GM12878 (cell line): ENCODE measurements around the gene SLC25A26. TPM values are rescaled to one million over a fixed set of nuclear protein-coding genes. Genes with fewer than 3 reads are reported as not detected.

Experiments
- ATAC-seq: fragments of 200-7000 bp; cut with Tn5 transposase; 3 replicates; pipeline ENCODE4 v1.9.1; 2020; ENCODE audit warnings: mild to moderate bottlenecking, moderate library complexity
- BruUV-seq: library from RNA; stranded (reverse); fragments of 400-500 nt; replicated peaks from 2 replicates; lab custom pipeline; 2021; lab: Mats Ljungman, UMichigan
- CTCF ChIA-PET: fragments of 300-600 bp; sonication (Branson Sonifier 250); formaldehyde crosslinking; extraction: SDS; loops from one replicate; lab custom pipeline; 2021; ENCODE audit warnings: inconsistent platforms; lab: Yijun Ruan, JAX
- POLR2A ChIA-PET: fragments of 350-600 bp; formaldehyde crosslinking; extraction: SDS; loops from one replicate; lab custom pipeline; 2021; ENCODE audit warnings: inconsistent platforms; lab: Charles Lee
- RAD21 ChIA-PET: fragments of 300-600 bp; sonication (Branson Sonifier 250); formaldehyde crosslinking; loops from one replicate; lab custom pipeline; 2023; ENCODE audit warnings: antibody characterized with exemption; ENCODE audit not compliant: unreplicated experiment; lab: Charles Lee
- SMC1A ChIA-PET: fragments of 300-600 bp; sonication (Branson Sonifier 250); formaldehyde crosslinking; loops from one replicate; lab custom pipeline; 2023; ENCODE audit not compliant: unreplicated experiment, uncharacterized antibody; lab: Charles Lee
- DNase-seq: peaks from one replicate; pipeline ENCODE4 v3.0.0-alpha.2; 2011; ENCODE audit warnings: low read depth, low spot score
- FAIRE-seq: peaks from 3 replicates; lab custom pipeline; 2011; peaks lifted over from hg19 to GRCh38; lab: Jason Lieb, UNC
- H2AFZ ChIP-seq: 2 replicates; pipeline ENCODE4 v1.6.0; 2011; ENCODE audit warnings: low read depth, low read length, control low read depth; ENCODE audit not compliant: control insufficient read depth
- H3K27ac ChIP-seq: 2 replicates; pipeline ENCODE4 v1.5.1; 2011; ENCODE audit warnings: control low read depth; ENCODE audit not compliant: control insufficient read depth, insufficient read depth
- H3K27me3 ChIP-seq, 2 experiments: replicated peaks in 1 of 2; 2 replicates each; pipeline versions ENCODE4 v1.6.0 to v1.6.1; 2011; ENCODE audit warnings: low read length in 1 of 2; ENCODE audit not compliant: control insufficient read depth in 2 of 2, insufficient read depth in 2 of 2
- H3K36me3 ChIP-seq, 2 experiments: 2 replicates each; pipeline ENCODE4 v1.5.1; 2011; ENCODE audit warnings: low read length in 1 of 2; ENCODE audit not compliant: control insufficient read depth in 2 of 2, insufficient read depth in 2 of 2
- H3K4me1 ChIP-seq: 2 replicates; pipeline ENCODE4 v1.6.1; 2011; ENCODE audit warnings: mild to moderate bottlenecking, low read length, moderate library complexity, mixed read lengths; ENCODE audit not compliant: control insufficient read depth, insufficient read depth
- H3K4me2 ChIP-seq: 2 replicates; pipeline ENCODE4 v1.6.0; 2011; ENCODE audit warnings: control low read depth; ENCODE audit not compliant: control insufficient read depth, insufficient read depth
- H3K4me3 ChIP-seq: fragments of 200-600 bp; sonication (generic); 2 replicates; pipeline ENCODE4 v1.5.1; 2016
- H3K79me2 ChIP-seq: 2 replicates; pipeline ENCODE4 v1.6.0; 2011; ENCODE audit warnings: low read length; ENCODE audit not compliant: control insufficient read depth, insufficient read depth
- H3K9ac ChIP-seq: 2 replicates; pipeline ENCODE4 v1.8.0; 2011; ENCODE audit warnings: low read length, control low read depth, mixed read lengths; ENCODE audit not compliant: control insufficient read depth, insufficient read depth
- H3K9me3 ChIP-seq: replicated peaks from 3 replicates; pipeline ENCODE4 v1.5.1; 2011; ENCODE audit warnings: mild to moderate bottlenecking, low read length; ENCODE audit not compliant: control insufficient read depth, insufficient read depth
- H4K20me1 ChIP-seq: 2 replicates; pipeline ENCODE4 v1.6.0; 2011; ENCODE audit not compliant: control insufficient read depth, insufficient read depth
- ATF3 ChIP-seq: IDR thresholded peaks from 2 replicates; pipeline ENCODE4 v1.6.1; 2011; ENCODE audit warnings: low read depth, mild to moderate bottlenecking, low read length, moderate library complexity, borderline replicate concordance; ENCODE audit errors: extremely low read depth
- CHD2 ChIP-seq: IDR thresholded peaks from 2 replicates; pipeline ENCODE4 v1.6.1; 2011; ENCODE audit warnings: low read depth, low read length, improper control_type of control experiment, borderline replicate concordance
- CTCF ChIP-seq, 3 experiments: IDR thresholded peaks in 2 of 3; conservative IDR thresholded peaks in 1 of 3; 2 replicates each; pipeline ENCODE4 v1.5.1; 2011; ENCODE audit warnings: low read depth in 3 of 3, low read length in 3 of 3, mild to moderate bottlenecking in 3 of 3, control low read depth in 2 of 3, moderate library complexity in 2 of 3, inconsistent platforms in 1 of 3, mixed read lengths in 1 of 3; ENCODE audit not compliant: control insufficient read depth in 2 of 3, insufficient read depth in 1 of 3; ENCODE audit errors: extremely low read depth in 1 of 3
- DPF2 ChIP-seq: fragments of 450-650 bp; IDR thresholded peaks from 2 replicates; pipeline ENCODE4 v1.6.1; 2017; ENCODE audit warnings: mild to moderate bottlenecking
- MYC ChIP-seq: IDR thresholded peaks from 2 replicates; pipeline ENCODE4 v1.6.1; 2011; ENCODE audit warnings: mild to moderate bottlenecking, low read length, moderate library complexity, inconsistent platforms; ENCODE audit not compliant: insufficient read depth, insufficient replicate concordance, insufficient read length, severe bottlenecking
- NFXL1 ChIP-seq: fragments of 450-650 bp; IDR thresholded peaks from 2 replicates; pipeline ENCODE4 v1.6.1; 2017; ENCODE audit warnings: antibody characterized with exemption, mild to moderate bottlenecking, borderline replicate concordance
- NR2C1 ChIP-seq: fragments of 450-650 bp; IDR thresholded peaks from 2 replicates; pipeline ENCODE4 v1.6.1; 2017; ENCODE audit warnings: antibody characterized with exemption, mild to moderate bottlenecking, moderate library complexity
- POLR2A ChIP-seq: IDR thresholded peaks from 2 replicates; pipeline ENCODE4 v1.6.1; 2011; ENCODE audit warnings: low read depth, mild to moderate bottlenecking, low read length
- POU2F2 ChIP-seq: IDR thresholded peaks from 3 replicates; pipeline ENCODE4 v1.6.1; 2011; ENCODE audit warnings: low read depth, mild to moderate bottlenecking, low read length, borderline replicate concordance
- RAD51 ChIP-seq: fragments of 450-650 bp; IDR thresholded peaks from 2 replicates; pipeline ENCODE4 v1.6.1; 2016; ENCODE audit warnings: moderate library complexity, mild to moderate bottlenecking, inconsistent platforms
- RBBP5 ChIP-seq: fragments of 200-600 bp; sonication (generic); conservative IDR thresholded peaks from 2 replicates; pipeline ENCODE4 v1.6.1; 2016
- RCOR1 ChIP-seq: conservative IDR thresholded peaks from 2 replicates; pipeline ENCODE4 v1.6.1; 2012; ENCODE audit warnings: low read depth, low read length, improper control_type of control experiment
- SMAD5 ChIP-seq: IDR thresholded peaks from 2 replicates; pipeline ENCODE4 v1.6.1; 2016; ENCODE audit warnings: antibody characterized with exemption, low read depth
- SPI1 ChIP-seq: IDR thresholded peaks from 2 replicates; pipeline ENCODE4 v1.6.1; 2011; ENCODE audit warnings: low read depth, mild to moderate bottlenecking, low read length, moderate library complexity, borderline replicate concordance; ENCODE audit not compliant: insufficient read depth
- SUZ12 ChIP-seq: fragments of 200-600 bp; sonication (generic); IDR thresholded peaks from one replicate; pipeline ENCODE4 v1.6.1; 2018; ENCODE audit warnings: antibody characterized with exemption, mild to moderate bottlenecking; ENCODE audit not compliant: unreplicated experiment
- ZBTB40 ChIP-seq: fragments of 450-650 bp; IDR thresholded peaks from 2 replicates; pipeline ENCODE4 v1.6.1; 2016; ENCODE audit warnings: mild to moderate bottlenecking, moderate library complexity, borderline replicate concordance
- WGBS: methylation state at CpG from one replicate; pipeline ENCODE4 v1.1.6; 2016; ENCODE audit warnings: low lambda C conversion rate; ENCODE audit not compliant: insufficient replicate concordance, insufficient coverage; ENCODE audit errors: missing lambda C conversion rate; 5-methylcytosine and 5-hydroxymethylcytosine counted together
- in situ Hi-C: fragments of 300-500 bp; cut with MboI; formaldehyde crosslinking; loops from 9 replicates; pipeline ENCODE4 v1.14.3; 2018; ENCODE audit warnings: mixed read lengths
- intact Hi-C: fragments of 100-400 bp; cut with micrococcal nuclease; formaldehyde crosslinking; loops from one replicate; pipeline ENCODE4 v1.14.2; 2022; ENCODE audit not compliant: unreplicated experiment
- polyA plus RNA-seq, 11 experiments: library from polyadenylated mRNA; depleted of rRNA in 4 of 11; unstranded in 6 of 11; stranded (reverse) in 5 of 11; fragments of >200 nt; fragmentation: Nextera tagmentation in 4 of 11; fragmentation: Illumina TruSeq in 1 of 11; extraction: Ambion mirVana in 4 of 11; extraction: Trizol in 1 of 11; gene quantifications; 1 replicate in 1 of 11; 2 replicates in 10 of 11; pipeline versions ENCODE4 v1.2.1 to v1.2.3, GENCODE V29; 2011 to 2016; ENCODE audit warnings: inconsistent platforms in 2 of 11, missing spikeins in 2 of 11, low read depth in 1 of 11
- total RNA-seq, 4 experiments: library from RNA; depleted of rRNA in 3 of 4; stranded (reverse); fragments of >200 nt in 3 of 4; fragmentation: Illumina TruSeq in 1 of 4; extraction: Trizol in 1 of 4; gene quantifications; 2 replicates each; pipeline versions ENCODE4 v1.2.1 to v1.2.3, GENCODE V29; 2013 to 2021

The SLC25A26 gene
- total and polyA plus RNA-seq, 10 of the 15 experiments (the other 5 are each of a cell fraction or from before 2014, with no cell fraction given) = 14.6 to 49.7 (median 24.9) TPM

- TF ChIP-seq CTCF (IDR thresholded peaks at IDR 0.05 in 2 of 3, conservative IDR thresholded peaks at IDR 0.05 in 1 of 3; ENCODE audit: control insufficient read depth in 2 of 3, extremely low read depth in 1 of 3, insufficient read depth in 1 of 3, low read depth in 3 of 3, low read length in 3 of 3) (no peak), SMAD5 (no peak)
Measured at GRCh38 chr3:66401157-66401550, 180.4 kb downstream of the SLC25A26 start (continued).

GRCh38 chr3:66401675-66402491 is 181.1 kb downstream of the SLC25A26 start:
- ChIA-PET POLR2A (no interaction called here), RAD21 (no interaction called here), CTCF (interaction anchor here (0.6 to 10.7 kb wide), 5 partner anchors 24 to 638 kb away, joined by 3 to 149 read pairs (median 4); no protein-coding TSS in a partner anchor), SMC1A (interaction anchor here (1.3 kb wide), 1 partner anchor 16 kb away, joined by 3 read pairs; no protein-coding TSS in a partner anchor)
- no peak overlapping the region for H3K4me3 ChIP-seq
- H3K79me2 ChIP-seq = no peaks in the 10 kb centered on the region
- DNase-seq (no peak), FAIRE-seq (no peak), ATAC-seq (no peak)
- in situ Hi-C loops = no loop called here
- no peaks in the 10 kb centered on the region; a peak in 1 of 4 replicates for H3K27me3 ChIP-seq
- no peak overlapping the region for H3K9ac ChIP-seq
- 83% methylated on average over 20 of the region's 20 CpGs for WGBS
- no peaks in the 10 kb centered on the region for H3K4me1 ChIP-seq
- H2AFZ ChIP-seq = no peak overlapping the region
- intact Hi-C loops = no loop called here
- no peak overlapping the region for H3K4me2 ChIP-seq
- H4K20me1 ChIP-seq = no peaks in the 10 kb centered on the region
- no peak overlapping the region for H3K27ac ChIP-seq
- H3K36me3 ChIP-seq = no peaks in the 10 kb centered on the region; a peak in 1 of 4 replicates
- H3K9me3 ChIP-seq = no peaks in the 10 kb centered on the region
- BruUV-seq = no TSS peak
- TF ChIP-seq SPI1 (no peak), DPF2 (no peak), POLR2A (no peak), CHD2 (no peak), MYC (no peak), RCOR1 (no peak), RAD51 (no peak), NR2C1 (no peak), ATF3 (no peak), NFXL1 (no peak), POU2F2 (no peak), RBBP5 (no peak), ZBTB40 (no peak), SUZ12 (no peak)
